Measurements from ENCODE around the gene ADGRA3. TPM values are rescaled to one million over a fixed set of nuclear protein-coding genes. Genes with fewer than 3 reads are reported as not detected.

The ADGRA3 gene
- total and polyA plus RNA-seq, 2 donors (not counting 3 experiments of a cell fraction or from before 2014, with no cell fraction given), result 17.2 to 36.2 TPM

GRCh38 chr4:22435652-22436051, 80.2 kb downstream of the ADGRA3 start:
- POLR2A ChIA-PET, result no interaction called here
- Histone ChIP-seq H3K9ac (replicated peaks; ENCODE audit: extremely low read depth, insufficient read depth, low read length) (no peak overlapping the region), H3K27me3 (ENCODE audit: control insufficient read depth in 2 of 2, insufficient read depth in 2 of 2, low read length in 2 of 2) (no peaks in the 10 kb centered on the region), H3K9me1 (replicated peaks; ENCODE audit: control insufficient read depth, extremely low read depth, insufficient read depth, low read length) (no peaks in the 10 kb centered on the region), H2AFZ (ENCODE audit: low read depth, low read length) (no peak overlapping the region), H3K4me2 (ENCODE audit: insufficient read depth, low read length) (no peak overlapping the region), H3K9me3 (replicated peaks; ENCODE audit: control insufficient read depth, insufficient read depth, low read length) (no peaks in the 10 kb centered on the region), H3K79me2 (ENCODE audit: control insufficient read depth, insufficient read depth, low read length) (no peaks in the 10 kb centered on the region), H3K27ac (ENCODE audit: insufficient read depth, low read depth, low read length) (no peak overlapping the region), H4K20me1 (replicated peaks; ENCODE audit: control insufficient read depth, extremely low read depth, insufficient read depth, low read length) (no peaks in the 10 kb centered on the region), H3K36me3 (ENCODE audit: control insufficient read depth in 2 of 2, extremely low read depth in 1 of 2, insufficient read depth in 2 of 2, low read length in 2 of 2) (no peaks in the 10 kb centered on the region), H3K4me1 (ENCODE audit: control insufficient read depth, extremely low read depth, insufficient read depth, low read length) (no peaks in the 10 kb centered on the region), H3K4me3 (replicated peaks in 1 of 3; ENCODE audit: insufficient read depth in 1 of 3, low read depth in 1 of 3, low read length in 3 of 3) (no peak overlapping the region)
- BruUV-seq (replicated peaks), result no TSS peak
- DNase-seq (ENCODE audit: low read depth, low spot score) (no peak), FAIRE-seq (no peak)
- CTCF ChIA-PET, result interaction anchor here (0.8 to 2.2 kb wide), 6 partner anchors 9 to 928 kb away, joined by 3 to 22 read pairs (median 10); no protein-coding TSS in a partner anchor
- no peak for TF ChIP-seq MAX (IDR thresholded peaks at IDR 0.05; ENCODE audit: insufficient read depth, insufficient read length)
- TF ChIP-seq POLR2A (IDR thresholded peaks at IDR 0.05; ENCODE audit: low read depth, low read length), result no peak
- no peak for TF ChIP-seq FOS (IDR thresholded peaks at IDR 0.05; ENCODE audit: borderline replicate concordance, insufficient read depth, low read length)
- TF ChIP-seq GATA2 (IDR thresholded peaks at IDR 0.05; ENCODE audit: insufficient read depth, insufficient read length, low read depth, low read length), result no peak
- no peak for TF ChIP-seq MYC (IDR thresholded peaks at IDR 0.05; ENCODE audit: low read depth, low read length)
- TF ChIP-seq JUN (IDR thresholded peaks at IDR 0.05; ENCODE audit: borderline replicate concordance, insufficient read depth, insufficient read length, low read depth), result no peak
- TF ChIP-seq EZH2 (IDR thresholded peaks at IDR 0.05; ENCODE audit: borderline replicate concordance, low read depth, low read length, severe bottlenecking), result no peak
- TF ChIP-seq CTCF (IDR thresholded peaks at IDR 0.05; ENCODE audit: extremely low read depth in 1 of 2, insufficient read depth in 1 of 2, low read depth in 1 of 2, low read length in 2 of 2), result no peak
- no peak for TF ChIP-seq POLR2AphosphoS5 (IDR thresholded peaks at IDR 0.05; ENCODE audit: insufficient read depth, low read depth, low read length)
- intact Hi-C loops (cut with micrococcal nuclease), result loop anchor here (1.0 to 2.0 kb wide), 3 partner anchors 19 to 646 kb away; no protein-coding TSS in a partner anchor
- dilution Hi-C loops (cut with MboI; ENCODE audit: extremely low pct_ligation_motif_present, low sequenced_read_pairs), result no loop called here

Measured in endothelial cell of umbilical vein (primary cell).